Measurements from ENCODE around the gene FALEC.

DNA sequence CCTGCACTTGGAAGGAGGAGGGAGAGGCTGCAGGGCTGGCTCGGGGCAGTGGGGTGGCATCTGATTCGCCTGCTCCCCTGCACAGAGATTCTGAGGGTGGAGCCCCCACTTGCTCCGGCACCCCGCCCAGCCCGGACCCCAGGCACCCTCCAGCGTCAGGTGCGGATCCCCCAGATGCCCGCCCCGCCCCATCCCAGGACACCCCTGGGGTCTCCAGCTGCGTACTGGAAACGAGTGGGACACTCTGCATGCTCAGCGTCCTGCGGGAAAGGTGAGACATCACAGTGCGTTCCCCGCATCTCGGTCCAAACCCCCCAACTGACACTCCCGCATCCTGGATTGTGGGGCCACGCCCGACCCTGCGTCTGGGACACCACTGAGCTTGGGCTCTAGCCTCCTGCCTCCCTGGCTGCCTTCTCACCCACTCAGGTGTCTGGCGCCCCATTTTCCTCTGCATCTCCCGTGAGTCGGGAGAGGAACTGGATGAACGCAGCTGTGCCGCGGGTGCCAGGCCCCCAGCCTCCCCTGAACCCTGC is 41.6 kb downstream of the FALEC start:
- TF ChIP-seq EP300 (IDR thresholded peaks at IDR 0.05), result no peak
- TF ChIP-seq POLR2A (IDR thresholded peaks at IDR 0.05), result no peak
